WTC11 (cell line): Measurements from ENCODE around the gene MAGI3. TPM values are rescaled to one million over a fixed set of nuclear protein-coding genes. Genes with fewer than 3 reads are reported as not detected.

Source experiments
- ATAC-seq: fragments of 200-7000 bp; cut with Tn5 transposase; 2 replicates; pipeline ENCODE4 v1.10.0; 2021; ENCODE audit warnings: mild to moderate bottlenecking, moderate library complexity
- CTCF ChIA-PET: fragments of 300-600 bp; sonication (Branson Sonifier 250); formaldehyde crosslinking; loops from one replicate; lab custom pipeline; 2021; ENCODE audit warnings: antibody characterized with exemption; lab: Charles Lee
- POLR2A ChIA-PET: fragments of 350-600 bp; sonication (Branson Sonifier 250); formaldehyde crosslinking; loops from one replicate; lab custom pipeline; 2021; ENCODE audit warnings: antibody characterized with exemption; lab: Charles Lee
- DNase-seq: peaks from one replicate; pipeline ENCODE4 v3.0.0; 2021; ENCODE audit warnings: low spot score
- H3K27ac Mint-ChIP-seq: 2 replicates; pipeline ENCODE4 v1.8.0; 2021; ENCODE audit warnings: mixed read lengths
- H3K27me3 Mint-ChIP-seq: 2 replicates; pipeline ENCODE4 v1.8.0; 2021; ENCODE audit warnings: low read depth, mild to moderate bottlenecking, moderate library complexity, mixed read lengths
- H3K36me3 Mint-ChIP-seq: 2 replicates; pipeline ENCODE4 v1.8.0; 2021; ENCODE audit warnings: mixed read lengths
- H3K4me1 Mint-ChIP-seq: 2 replicates; pipeline ENCODE4 v1.8.0; 2022; ENCODE audit warnings: mixed read lengths
- H3K4me3 Mint-ChIP-seq: 2 replicates; pipeline ENCODE4 v1.8.0; 2021; ENCODE audit warnings: mild to moderate bottlenecking, moderate library complexity, mixed read lengths
- H3K9me3 Mint-ChIP-seq: 2 replicates; pipeline ENCODE4 v1.8.0; 2021; ENCODE audit warnings: mixed read lengths
- FOXJ3 ChIP-seq: sonication (generic); formaldehyde crosslinking; IDR thresholded peaks from 2 replicates; pipeline ENCODE4 v1.9.0; 2021; ENCODE audit warnings: missing genetic modification reagents, mild to moderate bottlenecking, borderline replicate concordance
- PRRX2 ChIP-seq: fragments of 250-450 bp; sonication (Bioruptor Pico); IDR thresholded peaks from 2 replicates; pipeline ENCODE4 v1.8.0; 2021; ENCODE audit warnings: mild to moderate bottlenecking
- RORB ChIP-seq: fragments of 250-450 bp; sonication (Bioruptor Pico); IDR thresholded peaks from 2 replicates; pipeline ENCODE4 v1.9.0; 2021; ENCODE audit warnings: mild to moderate bottlenecking
- TEAD4 ChIP-seq: sonication (generic); formaldehyde crosslinking; IDR thresholded peaks from 2 replicates; pipeline ENCODE4 v1.8.0; 2022; ENCODE audit warnings: mild to moderate bottlenecking, missing genetic modification reagents
- TP53 ChIP-seq: sonication (generic); formaldehyde crosslinking; IDR thresholded peaks from 2 replicates; pipeline ENCODE4 v1.8.1; 2023; ENCODE audit warnings: mild to moderate bottlenecking, missing genetic modification reagents
- ZNF263 ChIP-seq: sonication (generic); formaldehyde crosslinking; IDR thresholded peaks from 2 replicates; pipeline ENCODE4 v1.8.1; 2022; ENCODE audit warnings: low read depth, mild to moderate bottlenecking, moderate library complexity, missing genetic modification reagents
- ZNF317 ChIP-seq: sonication (generic); formaldehyde crosslinking; IDR thresholded peaks from 2 replicates; pipeline ENCODE4 v1.8.1; 2023; ENCODE audit warnings: low read depth, mild to moderate bottlenecking, moderate library complexity, missing genetic modification reagents, borderline replicate concordance
- total RNA-seq: library from RNA; stranded (reverse); gene quantifications from 3 replicates; pipeline ENCODE4 v1.2.3, GENCODE V29; 2021
- TF ChIP-seq, protein P1 (sequence below): sonication (generic); formaldehyde crosslinking; IDR thresholded peaks from 2 replicates; pipeline ENCODE4 v1.8.1; 2023; ENCODE audit warnings: mild to moderate bottlenecking, missing genetic modification reagents, moderate library complexity
- TF ChIP-seq, protein P2 (sequence below): fragments of 250-450 bp; sonication (Bioruptor Pico); IDR thresholded peaks from 2 replicates; pipeline ENCODE4 v2.1.2; 2022; ENCODE audit warnings: mild to moderate bottlenecking, moderate library complexity
- TF ChIP-seq, protein P3 (sequence below): sonication (generic); formaldehyde crosslinking; IDR thresholded peaks from 2 replicates; pipeline ENCODE4 v1.8.0; 2022; ENCODE audit warnings: mild to moderate bottlenecking, missing genetic modification reagents
- TF ChIP-seq, protein P4 (sequence below): sonication (generic); formaldehyde crosslinking; IDR thresholded peaks from 2 replicates; pipeline ENCODE4 v1.8.0; 2022; ENCODE audit warnings: missing genetic modification reagents
- TF ChIP-seq, protein P5 (sequence below): fragments of 250-450 bp; sonication (Bioruptor Pico); IDR thresholded peaks from 2 replicates; pipeline ENCODE4 v1.9.0; 2021; ENCODE audit warnings: mild to moderate bottlenecking

Gene MAGI3
- total RNA-seq, 1 experiment from 2014 or later: 9.7 TPM

DNA sequence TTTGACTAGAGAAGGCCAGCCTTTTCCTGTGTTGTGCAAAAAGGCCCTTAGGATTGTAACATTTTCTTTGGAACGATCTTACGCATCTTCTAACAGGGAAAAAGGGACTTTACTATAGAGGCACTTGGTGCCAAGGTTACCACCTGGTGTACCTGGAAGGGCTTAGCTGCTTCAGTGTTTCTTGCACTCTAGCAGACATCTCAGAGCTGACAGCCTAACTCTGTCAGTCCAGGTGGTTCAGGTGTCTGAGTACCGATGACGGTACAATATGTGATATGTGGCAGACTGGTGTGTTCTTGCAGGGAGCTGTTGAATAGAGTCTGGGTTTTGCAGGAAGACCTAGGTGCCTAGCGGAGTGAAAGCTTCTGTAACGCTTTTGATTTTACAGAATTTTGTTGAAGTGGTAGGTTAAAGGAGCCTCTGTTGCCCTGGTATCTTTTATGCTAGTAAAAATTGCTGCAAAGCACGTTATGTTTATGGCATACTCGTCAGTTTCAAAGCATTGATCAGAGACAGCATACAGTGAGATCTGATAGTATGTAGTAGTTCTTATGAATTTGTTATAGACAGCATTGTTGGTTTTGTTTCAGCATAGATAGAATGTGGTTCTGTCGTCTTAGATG, 1.4 kb downstream of the MAGI3 start (continued):
- TF ChIP-seq FOXJ3 (no peak), PRRX2 (CRISPR knock-in tag) (no peak)

DNA sequence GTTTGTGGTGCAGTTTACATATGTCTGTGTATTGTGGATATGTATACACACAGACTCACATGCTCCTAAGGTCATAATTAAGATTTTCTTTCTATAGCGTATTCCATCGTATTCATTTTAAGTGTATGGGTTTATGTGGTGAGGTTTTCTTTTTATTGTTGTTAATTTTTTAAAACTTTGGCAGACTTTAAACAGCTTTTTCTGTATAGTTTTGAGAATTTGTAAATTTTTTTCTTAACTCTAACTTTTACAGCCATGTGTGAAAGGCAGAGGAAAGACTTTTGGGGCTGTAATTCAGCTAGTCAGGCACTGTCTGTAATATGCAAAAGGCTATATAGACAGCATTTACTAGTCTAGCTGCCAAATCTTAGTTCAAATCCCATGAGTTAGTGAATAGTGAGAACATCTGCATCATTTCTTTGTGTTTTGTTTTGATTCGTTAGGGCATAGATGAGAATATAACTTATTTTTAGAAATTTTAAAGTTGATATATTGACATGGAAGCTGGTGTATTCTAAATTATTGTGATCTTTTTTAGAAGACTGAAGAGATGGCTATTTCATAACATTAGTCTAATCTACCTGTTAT, 2.3 kb downstream of the MAGI3 start:
- Mint-ChIP-seq H3K27ac (no peak overlapping the region), H3K27me3 (peaks cover 13% of the 10 kb centered on the region), H3K36me3 (peaks cover 6% of the 10 kb centered on the region), H3K9me3 (peaks cover 6% of the 10 kb centered on the region), H3K4me3 (no peak overlapping the region), H3K4me1 (peaks cover 18% of the 10 kb centered on the region)
- no peak for DNase-seq
- CTCF ChIA-PET: no interaction called here
- POLR2A ChIA-PET: no interaction called here
- TF ChIP-seq TEAD4 (CRISPR knock-in tag) (no peak), ZNF263 (CRISPR knock-in tag) (no peak), ZNF317 (no peak)
- TF ChIP-seq, protein P1, sequence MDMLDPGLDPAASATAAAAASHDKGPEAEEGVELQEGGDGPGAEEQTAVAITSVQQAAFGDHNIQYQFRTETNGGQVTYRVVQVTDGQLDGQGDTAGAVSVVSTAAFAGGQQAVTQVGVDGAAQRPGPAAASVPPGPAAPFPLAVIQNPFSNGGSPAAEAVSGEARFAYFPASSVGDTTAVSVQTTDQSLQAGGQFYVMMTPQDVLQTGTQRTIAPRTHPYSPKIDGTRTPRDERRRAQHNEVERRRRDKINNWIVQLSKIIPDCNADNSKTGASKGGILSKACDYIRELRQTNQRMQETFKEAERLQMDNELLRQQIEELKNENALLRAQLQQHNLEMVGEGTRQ (CRISPR knock-in tag): no peak
- ATAC-seq: no peak

DNA sequence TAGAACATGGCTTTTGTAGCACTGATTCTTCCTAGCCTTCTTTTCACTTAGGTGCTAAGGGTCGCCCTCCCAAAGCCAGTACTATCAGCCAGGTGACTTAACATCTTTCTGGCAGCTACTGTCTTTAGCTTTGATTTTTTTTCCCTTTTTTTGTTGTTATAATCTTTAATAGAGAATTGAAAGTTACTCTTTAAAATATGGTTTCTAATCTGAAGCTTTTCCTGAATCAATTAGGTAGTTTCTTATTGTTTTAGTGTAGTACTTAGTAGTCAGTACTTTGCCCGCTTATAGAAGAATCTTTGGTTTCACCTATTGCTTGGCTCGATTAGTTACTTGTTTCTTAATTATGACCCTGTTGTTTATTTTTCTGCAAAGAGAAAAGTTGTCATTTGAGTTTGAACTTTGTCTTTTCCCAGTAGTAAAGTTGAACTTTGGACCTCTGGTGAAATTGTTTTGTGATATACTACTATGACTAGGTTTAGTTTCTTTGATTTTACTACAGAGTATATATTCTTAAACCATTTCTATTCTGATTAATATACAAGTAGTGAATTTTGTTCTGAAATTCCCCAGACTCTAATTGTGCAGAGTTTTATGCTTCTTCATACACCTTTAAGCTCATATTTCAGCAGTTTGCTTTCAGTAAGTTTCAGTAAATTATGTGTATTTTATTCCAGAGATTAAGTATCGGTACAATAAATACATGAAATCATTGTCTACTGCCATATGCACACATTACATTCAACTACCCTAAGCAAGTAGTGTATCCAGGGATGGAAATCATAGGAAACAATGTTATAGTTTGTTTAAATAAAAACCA, 3.9 kb downstream of the MAGI3 start:
- TF ChIP-seq RORB (CRISPR knock-in tag) (no peak), TP53 (CRISPR knock-in tag) (no peak)
- TF ChIP-seq, protein P2, sequence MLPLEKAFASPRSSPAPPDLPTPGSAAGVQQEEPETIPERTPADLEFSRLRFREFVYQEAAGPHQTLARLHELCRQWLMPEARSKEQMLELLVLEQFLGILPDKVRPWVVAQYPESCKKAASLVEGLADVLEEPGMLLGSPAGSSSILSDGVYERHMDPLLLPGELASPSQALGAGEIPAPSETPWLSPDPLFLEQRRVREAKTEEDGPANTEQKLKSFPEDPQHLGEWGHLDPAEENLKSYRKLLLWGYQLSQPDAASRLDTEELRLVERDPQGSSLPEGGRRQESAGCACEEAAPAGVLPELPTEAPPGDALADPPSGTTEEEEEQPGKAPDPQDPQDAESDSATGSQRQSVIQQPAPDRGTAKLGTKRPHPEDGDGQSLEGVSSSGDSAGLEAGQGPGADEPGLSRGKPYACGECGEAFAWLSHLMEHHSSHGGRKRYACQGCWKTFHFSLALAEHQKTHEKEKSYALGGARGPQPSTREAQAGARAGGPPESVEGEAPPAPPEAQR (CRISPR knock-in tag): no peak
- TF ChIP-seq, protein P3, sequence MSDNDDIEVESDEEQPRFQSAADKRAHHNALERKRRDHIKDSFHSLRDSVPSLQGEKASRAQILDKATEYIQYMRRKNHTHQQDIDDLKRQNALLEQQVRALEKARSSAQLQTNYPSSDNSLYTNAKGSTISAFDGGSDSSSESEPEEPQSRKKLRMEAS (CRISPR knock-in tag): no peak
- TF ChIP-seq, protein P4, sequence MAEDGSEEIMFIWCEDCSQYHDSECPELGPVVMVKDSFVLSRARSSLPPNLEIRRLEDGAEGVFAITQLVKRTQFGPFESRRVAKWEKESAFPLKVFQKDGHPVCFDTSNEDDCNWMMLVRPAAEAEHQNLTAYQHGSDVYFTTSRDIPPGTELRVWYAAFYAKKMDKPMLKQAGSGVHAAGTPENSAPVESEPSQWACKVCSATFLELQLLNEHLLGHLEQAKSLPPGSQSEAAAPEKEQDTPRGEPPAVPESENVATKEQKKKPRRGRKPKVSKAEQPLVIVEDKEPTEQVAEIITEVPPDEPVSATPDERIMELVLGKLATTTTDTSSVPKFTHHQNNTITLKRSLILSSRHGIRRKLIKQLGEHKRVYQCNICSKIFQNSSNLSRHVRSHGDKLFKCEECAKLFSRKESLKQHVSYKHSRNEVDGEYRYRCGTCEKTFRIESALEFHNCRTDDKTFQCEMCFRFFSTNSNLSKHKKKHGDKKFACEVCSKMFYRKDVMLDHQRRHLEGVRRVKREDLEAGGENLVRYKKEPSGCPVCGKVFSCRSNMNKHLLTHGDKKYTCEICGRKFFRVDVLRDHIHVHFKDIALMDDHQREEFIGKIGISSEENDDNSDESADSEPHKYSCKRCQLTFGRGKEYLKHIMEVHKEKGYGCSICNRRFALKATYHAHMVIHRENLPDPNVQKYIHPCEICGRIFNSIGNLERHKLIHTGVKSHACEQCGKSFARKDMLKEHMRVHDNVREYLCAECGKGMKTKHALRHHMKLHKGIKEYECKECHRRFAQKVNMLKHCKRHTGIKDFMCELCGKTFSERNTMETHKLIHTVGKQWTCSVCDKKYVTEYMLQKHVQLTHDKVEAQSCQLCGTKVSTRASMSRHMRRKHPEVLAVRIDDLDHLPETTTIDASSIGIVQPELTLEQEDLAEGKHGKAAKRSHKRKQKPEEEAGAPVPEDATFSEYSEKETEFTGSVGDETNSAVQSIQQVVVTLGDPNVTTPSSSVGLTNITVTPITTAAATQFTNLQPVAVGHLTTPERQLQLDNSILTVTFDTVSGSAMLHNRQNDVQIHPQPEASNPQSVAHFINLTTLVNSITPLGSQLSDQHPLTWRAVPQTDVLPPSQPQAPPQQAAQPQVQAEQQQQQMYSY (CRISPR knock-in tag): no peak
- TF ChIP-seq, protein P5, sequence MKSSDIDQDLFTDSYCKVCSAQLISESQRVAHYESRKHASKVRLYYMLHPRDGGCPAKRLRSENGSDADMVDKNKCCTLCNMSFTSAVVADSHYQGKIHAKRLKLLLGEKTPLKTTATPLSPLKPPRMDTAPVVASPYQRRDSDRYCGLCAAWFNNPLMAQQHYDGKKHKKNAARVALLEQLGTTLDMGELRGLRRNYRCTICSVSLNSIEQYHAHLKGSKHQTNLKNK (CRISPR knock-in tag): no peak
- Mint-ChIP-seq H3K9me3 (no peaks in the 10 kb centered on the region), H3K36me3 (no peaks in the 10 kb centered on the region), H3K27me3 (peaks cover 6% of the 10 kb centered on the region), H3K27ac (no peak overlapping the region), H3K4me1 (peaks cover 9% of the 10 kb centered on the region), H3K4me3 (no peak overlapping the region)
- ATAC-seq: no peak
- POLR2A ChIA-PET: no interaction called here
- no peak for DNase-seq
- CTCF ChIA-PET: interaction anchor here (1.0 kb wide), 1 partner anchor 8 kb away, joined by 3 read pairs; no protein-coding TSS in a partner anchor
